Neural progenitor cell (in vitro differentiated cells): ENCODE results near the gene ABCG4. TPM values are rescaled to one million over a fixed set of nuclear protein-coding genes. Genes with fewer than 3 reads are reported as not detected.
A peak's percentile ranks its signal among the peaks of the same experiment; 100 is the strongest.

Experiments
- DNase-seq: peaks from one replicate; pipeline ENCODE4 v3.0.0-alpha.2; 2016; ENCODE audit warnings: low spot score
- H2AFZ ChIP-seq: fragments of 200-600 bp; sonication (generic); replicated peaks from 2 replicates; pipeline ENCODE4 v1.6.1; 2016; ENCODE audit warnings: antibody characterized with exemption
- H3F3A ChIP-seq: fragments of 200-600 bp; sonication (generic); 2 replicates; pipeline ENCODE4 v1.6.1; 2016; ENCODE audit warnings: antibody characterized with exemption, low read depth
- H3K27ac ChIP-seq: fragments of 200-600 bp; sonication (generic); 2 replicates; pipeline ENCODE4 v1.5.1; 2016; ENCODE audit warnings: mild to moderate bottlenecking
- H3K27me3 ChIP-seq: fragments of 200-600 bp; sonication (generic); 2 replicates; pipeline ENCODE4 v1.6.1; 2016; ENCODE audit warnings: mild to moderate bottlenecking, moderate library complexity
- H3K36me3 ChIP-seq: fragments of 200-600 bp; sonication (generic); 2 replicates; pipeline ENCODE4 v1.5.1; 2016
- H3K4me1 ChIP-seq: fragments of 200-600 bp; sonication (generic); 2 replicates; pipeline ENCODE4 v1.6.1; 2016; ENCODE audit warnings: mixed run types
- H3K4me2 ChIP-seq: fragments of 200-600 bp; sonication (generic); 2 replicates; pipeline ENCODE4 v1.6.1; 2016
- H3K4me3 ChIP-seq: fragments of 200-600 bp; sonication (generic); 2 replicates; pipeline ENCODE4 v1.5.1; 2016
- H3K79me2 ChIP-seq: fragments of 200-600 bp; sonication (generic); 2 replicates; pipeline ENCODE4 v1.6.1; 2016; ENCODE audit warnings: low read depth
- H3K9ac ChIP-seq: fragments of 200-600 bp; sonication (generic); 2 replicates; pipeline ENCODE4 v1.6.1; 2016
- H3K9me3 ChIP-seq: fragments of 200-600 bp; sonication (generic); 2 replicates; pipeline ENCODE4 v1.5.1; 2016; ENCODE audit warnings: low read depth
- H4K20me1 ChIP-seq: fragments of 200-600 bp; sonication (generic); 2 replicates; pipeline ENCODE4 v1.6.1; 2016; ENCODE audit warnings: low read depth
- H3K27ac Mint-ChIP-seq: 3 replicates; pipeline ENCODE4 v1.8.0; 2021; ENCODE audit warnings: mixed read lengths
- H3K27me3 Mint-ChIP-seq: 2 replicates; pipeline ENCODE4 v1.8.0; 2022; ENCODE audit warnings: low read depth, mild to moderate bottlenecking, inconsistent platforms, moderate library complexity, mixed read lengths; ENCODE audit not compliant: insufficient read depth
- H3K36me3 Mint-ChIP-seq: 3 replicates; pipeline ENCODE4 v1.8.0; 2021; ENCODE audit warnings: mixed read lengths
- H3K4me1 Mint-ChIP-seq: 3 replicates; pipeline ENCODE4 v1.8.0; 2021; ENCODE audit warnings: mixed read lengths
- H3K4me3 Mint-ChIP-seq: 3 replicates; pipeline ENCODE4 v1.8.0; 2021; ENCODE audit warnings: mild to moderate bottlenecking, moderate library complexity, mixed read lengths
- H3K9me3 Mint-ChIP-seq: 3 replicates; pipeline ENCODE4 v1.8.0; 2020; ENCODE audit warnings: mixed read lengths
- EZH2 ChIP-seq: fragments of 200-600 bp; sonication (generic); IDR thresholded peaks from 2 replicates; pipeline ENCODE4 v1.6.1; 2017; ENCODE audit warnings: antibody characterized with exemption, mild to moderate bottlenecking, moderate library complexity
- EZH2phosphoT487 ChIP-seq: fragments of 200-600 bp; sonication (generic); IDR thresholded peaks from 2 replicates; pipeline ENCODE4 v1.6.1; 2017; ENCODE audit warnings: antibody characterized with exemption
- total RNA-seq: library from RNA; depleted of rRNA; stranded (reverse); fragments of >200 nt; gene quantifications from 2 replicates; pipeline ENCODE4 v1.2.3, GENCODE V29; 2015; ENCODE audit warnings: low replicate concordance
- TF ChIP-seq, protein P1 (sequence below): fragments of 200-600 bp; sonication (generic); IDR thresholded peaks from 2 replicates; pipeline ENCODE4 v1.5.1; 2017; ENCODE audit warnings: antibody characterized with exemption, mild to moderate bottlenecking

ABCG4 gene
- total RNA-seq, 1 donor from 2014 or later = 0.24 TPM

DNA sequence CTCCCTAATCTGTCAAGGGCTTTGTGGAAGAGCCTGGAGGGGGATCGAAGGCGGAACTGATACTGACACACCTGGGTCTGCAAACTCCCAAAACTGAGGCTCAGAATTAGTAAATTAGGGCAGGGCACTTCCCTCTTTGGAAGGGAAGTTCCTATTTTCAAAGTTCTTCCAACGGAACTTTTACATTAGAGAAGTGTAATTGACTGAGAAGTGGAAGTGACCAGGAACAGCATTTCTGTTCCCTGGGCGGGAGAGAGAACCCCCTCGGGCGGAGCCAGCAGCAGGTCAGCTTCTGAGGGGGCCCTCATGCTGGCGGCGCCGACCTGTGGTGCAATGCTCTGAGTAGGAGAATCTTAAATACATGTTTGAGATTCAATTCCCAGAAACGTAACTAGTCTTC lies 56.2 kb downstream of the ABCG4 start:
- peaks cover 34% of the 10 kb centered on the region for H3K79me2 ChIP-seq
- H3K4me3 ChIP-seq = peak overlapping the region; percentile 99
- no peaks in the 10 kb centered on the region for H3K27me3 ChIP-seq
- Mint-ChIP-seq H3K27me3 (peaks cover 5% of the 10 kb centered on the region), H3K36me3 (peaks cover 1% of the 10 kb centered on the region), H3K4me1 (peaks cover 26% of the 10 kb centered on the region), H3K9me3 (no peaks in the 10 kb centered on the region), H3K4me3 (peak overlapping the region; percentile 85), H3K27ac (no peak overlapping the region)
- no peak overlapping the region for H3K27ac ChIP-seq
- peak overlapping the region; percentile 87 for H3K4me2 ChIP-seq
- no peak overlapping the region for H3K9ac ChIP-seq
- peaks cover 32% of the 10 kb centered on the region for H4K20me1 ChIP-seq
- no peak for DNase-seq
- H3K9me3 ChIP-seq = no peaks in the 10 kb centered on the region
- H2AFZ ChIP-seq = peak overlapping the region; percentile 81
- H3K36me3 ChIP-seq = no peaks in the 10 kb centered on the region
- TF ChIP-seq EZH2phosphoT487 (no peak), EZH2 (no peak)
- TF ChIP-seq, protein P1, sequence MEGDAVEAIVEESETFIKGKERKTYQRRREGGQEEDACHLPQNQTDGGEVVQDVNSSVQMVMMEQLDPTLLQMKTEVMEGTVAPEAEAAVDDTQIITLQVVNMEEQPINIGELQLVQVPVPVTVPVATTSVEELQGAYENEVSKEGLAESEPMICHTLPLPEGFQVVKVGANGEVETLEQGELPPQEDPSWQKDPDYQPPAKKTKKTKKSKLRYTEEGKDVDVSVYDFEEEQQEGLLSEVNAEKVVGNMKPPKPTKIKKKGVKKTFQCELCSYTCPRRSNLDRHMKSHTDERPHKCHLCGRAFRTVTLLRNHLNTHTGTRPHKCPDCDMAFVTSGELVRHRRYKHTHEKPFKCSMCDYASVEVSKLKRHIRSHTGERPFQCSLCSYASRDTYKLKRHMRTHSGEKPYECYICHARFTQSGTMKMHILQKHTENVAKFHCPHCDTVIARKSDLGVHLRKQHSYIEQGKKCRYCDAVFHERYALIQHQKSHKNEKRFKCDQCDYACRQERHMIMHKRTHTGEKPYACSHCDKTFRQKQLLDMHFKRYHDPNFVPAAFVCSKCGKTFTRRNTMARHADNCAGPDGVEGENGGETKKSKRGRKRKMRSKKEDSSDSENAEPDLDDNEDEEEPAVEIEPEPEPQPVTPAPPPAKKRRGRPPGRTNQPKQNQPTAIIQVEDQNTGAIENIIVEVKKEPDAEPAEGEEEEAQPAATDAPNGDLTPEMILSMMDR = no peak
- H3K4me1 ChIP-seq = peaks cover 12% of the 10 kb centered on the region
- peaks cover 17% of the 10 kb centered on the region for H3F3A ChIP-seq

DNA sequence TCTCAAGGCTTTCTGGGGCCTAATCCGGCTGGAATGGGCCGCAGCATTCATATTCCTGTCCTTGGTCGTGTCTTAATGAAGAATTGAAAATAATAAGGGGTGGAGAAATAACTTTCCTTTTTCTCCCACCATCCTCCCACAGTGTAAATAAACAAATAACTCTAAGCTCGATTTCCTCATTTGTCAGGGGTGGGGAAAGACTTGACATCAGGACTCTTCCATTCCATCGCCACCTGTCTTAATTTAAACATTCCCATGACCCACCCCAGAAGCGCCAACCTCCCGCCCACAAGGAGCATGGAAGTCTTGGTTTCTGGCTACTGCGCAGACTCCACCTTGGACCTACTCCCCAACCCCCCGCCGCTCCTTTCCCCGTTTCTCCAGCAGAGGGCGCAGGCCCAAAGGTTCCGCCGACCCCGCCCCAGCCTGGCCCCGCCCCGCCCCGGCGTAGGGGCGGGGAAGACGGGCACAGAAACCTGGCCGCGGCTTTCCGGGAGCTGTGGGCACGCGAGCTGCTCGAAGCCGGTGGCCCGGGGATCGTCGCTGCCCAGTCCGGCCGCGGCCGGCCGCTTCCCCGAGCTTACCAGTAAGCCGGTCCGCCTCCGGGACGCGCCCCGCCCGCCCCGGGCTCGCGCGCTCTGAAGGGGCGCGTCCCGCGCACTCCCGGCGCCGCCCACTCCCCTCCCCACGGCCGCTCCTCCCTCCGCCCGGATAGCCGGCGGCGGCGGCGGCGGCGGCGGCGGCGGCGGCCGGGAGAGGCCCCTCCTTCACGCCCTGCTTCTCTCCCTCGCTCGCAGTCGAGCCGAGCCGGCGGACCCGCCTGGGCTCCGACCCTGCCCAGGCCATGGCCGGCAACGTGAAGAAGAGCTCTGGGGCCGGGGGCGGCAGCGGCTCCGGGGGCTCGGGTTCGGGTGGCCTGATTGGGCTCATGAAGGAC lies 57.0 kb downstream of the ABCG4 start, which contains the start of gene CBL:
TSS of gene CBL (plus strand) at position 766 of the 937 bp plus-strand sequence. CDS start at position 845, 79 bp downstream.
- peak; percentile 96 for DNase-seq
- peaks cover 17% of the 10 kb centered on the region for H3F3A ChIP-seq
- H3K4me1 ChIP-seq = peaks cover 12% of the 10 kb centered on the region
- peak within 1 kb of the TSS; percentile 74 for H3K27ac ChIP-seq
- no peaks in the 10 kb centered on the region for H3K36me3 ChIP-seq
- peak within 1 kb of the TSS; percentile 83 for H2AFZ ChIP-seq
- H3K9me3 ChIP-seq = no peaks in the 10 kb centered on the region
- Mint-ChIP-seq H3K4me1 (peaks cover 26% of the 10 kb centered on the region), H3K4me3 (peak within 1 kb of the TSS; percentile 98), H3K9me3 (no peaks in the 10 kb centered on the region), H3K36me3 (peaks cover 1% of the 10 kb centered on the region), H3K27ac (peak within 1 kb of the TSS; percentile 78), H3K27me3 (peaks cover 5% of the 10 kb centered on the region)
- TF ChIP-seq, protein P1 = peak; percentile 85
- no peak for TF ChIP-seq EZH2phosphoT487
- peaks cover 42% of the 10 kb centered on the region for H3K79me2 ChIP-seq
- H4K20me1 ChIP-seq = peaks cover 32% of the 10 kb centered on the region
- peak within 1 kb of the TSS; percentile 99 for H3K4me3 ChIP-seq
- peak within 1 kb of the TSS; percentile 87 for H3K4me2 ChIP-seq
- peak within 1 kb of the TSS; percentile 54 for H3K9ac ChIP-seq
- H3K27me3 ChIP-seq = no peaks in the 10 kb centered on the region

DNA sequence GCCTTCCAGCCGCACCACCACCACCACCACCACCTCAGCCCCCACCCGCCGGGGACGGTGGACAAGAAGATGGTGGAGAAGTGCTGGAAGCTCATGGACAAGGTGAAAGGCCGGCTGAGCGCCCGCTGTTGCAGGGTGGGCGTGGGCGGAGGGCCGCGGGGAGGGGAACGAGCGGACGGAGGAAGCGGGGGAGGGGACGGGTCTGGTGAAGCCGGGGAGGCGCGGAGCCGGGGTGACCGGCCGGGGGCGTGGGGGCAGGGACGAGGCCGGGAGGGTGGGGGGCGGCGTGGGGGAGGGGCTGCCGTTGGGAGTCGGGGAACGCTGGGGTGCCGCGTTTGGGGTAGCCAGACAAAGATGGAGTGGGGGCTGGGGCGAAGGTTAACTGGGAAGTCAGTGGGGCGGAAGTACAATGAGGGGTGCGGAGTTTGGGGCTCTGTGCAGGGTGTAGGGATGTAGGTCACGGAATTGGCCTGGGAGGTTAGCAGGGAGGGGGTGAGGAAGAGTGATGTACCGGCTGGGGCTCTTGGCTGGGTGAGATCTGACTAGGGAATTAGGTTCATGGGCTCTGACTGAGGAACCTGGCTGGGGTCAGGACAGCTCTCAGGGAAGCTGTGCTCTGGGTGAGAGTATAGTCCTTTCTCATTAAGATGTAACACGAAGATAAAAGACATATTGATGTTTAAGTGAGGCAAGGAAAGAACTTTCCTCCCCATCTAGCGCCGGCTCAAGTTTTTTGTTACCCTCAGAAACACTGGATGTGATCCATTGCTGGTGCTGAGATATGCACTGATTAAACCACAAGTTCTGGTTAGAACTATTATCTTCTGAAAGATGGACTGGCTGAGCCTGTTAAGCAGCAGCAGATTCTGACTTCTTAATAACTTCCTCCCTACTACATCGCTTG lies 57.9 kb downstream of the ABCG4 start:
- peaks cover 5% of the 10 kb centered on the region for H3K27me3 Mint-ChIP-seq
- no peaks in the 10 kb centered on the region for H3K9me3 ChIP-seq
- H3K4me1 Mint-ChIP-seq = peaks cover 26% of the 10 kb centered on the region
- H3K9me3 Mint-ChIP-seq = no peaks in the 10 kb centered on the region
- peak overlapping the region; percentile 87 for H3K4me2 ChIP-seq
- no peaks in the 10 kb centered on the region for H3K36me3 ChIP-seq
- DNase-seq = peak; percentile 75
- peaks cover 12% of the 10 kb centered on the region for H3K4me1 ChIP-seq
- H3K27me3 ChIP-seq = no peaks in the 10 kb centered on the region
- H3K4me3 Mint-ChIP-seq = peak overlapping the region; percentile 98
- H3K4me3 ChIP-seq = peak overlapping the region; percentile 99
- H3K9ac ChIP-seq = peak overlapping the region; percentile 54
- TF ChIP-seq, protein P1 = no peak
- TF ChIP-seq EZH2phosphoT487 = no peak
- no peak for TF ChIP-seq EZH2
- H3K27ac ChIP-seq = peak overlapping the region; percentile 74
- H2AFZ ChIP-seq = peak overlapping the region; percentile 60
- peaks cover 51% of the 10 kb centered on the region for H3K79me2 ChIP-seq
- H4K20me1 ChIP-seq = peaks cover 32% of the 10 kb centered on the region
- H3F3A ChIP-seq = peaks cover 17% of the 10 kb centered on the region
- peaks cover 1% of the 10 kb centered on the region for H3K36me3 Mint-ChIP-seq
- H3K27ac Mint-ChIP-seq = peak overlapping the region; percentile 78
